SK-N-SH (cell line): Measurements from ENCODE around the gene TMTC4. TPM values are rescaled to one million over a fixed set of nuclear protein-coding genes. Genes with fewer than 3 reads are reported as not detected.

Experiments used
- CTCF ChIA-PET: fragments of 300-600, 350-600 bp; formaldehyde crosslinking; extraction: SDS; loops from one replicate; lab custom pipeline; 2021; lab: Yijun Ruan, JAX
- POLR2A ChIA-PET: fragments of 350-600 bp; sonication (Branson Sonifier 250); formaldehyde crosslinking; extraction: SDS; loops from one replicate; lab custom pipeline; 2020; ENCODE audit warnings: antibody characterized with exemption, inconsistent platforms; lab: Yijun Ruan, JAX
- DNase-seq: peaks from one replicate; pipeline ENCODE4 v3.0.0; 2012
- H2AFZ ChIP-seq: fragments of 200-600 bp; sonication (generic); 2 replicates; pipeline ENCODE4 v1.8.1; 2016; ENCODE audit warnings: antibody characterized with exemption, mild to moderate bottlenecking, low read depth
- H3F3A ChIP-seq: fragments of 200-600 bp; sonication (generic); replicated peaks from 2 replicates; pipeline ENCODE3; 2016; ENCODE audit warnings: antibody characterized with exemption, mild to moderate bottlenecking; ENCODE audit not compliant: insufficient read depth
- H3K27ac ChIP-seq, 2 experiments: fragments of 200-500 bp in 1 of 2; fragments of 200-600 bp in 1 of 2; sonication (Bioruptor generic) in 1 of 2; sonication (generic), shearing (Covaris generic) in 1 of 2; 2 replicates each; pipeline versions ENCODE4 v1.5.1 to v1.6.1; 2014 to 2016; ENCODE audit warnings: low read depth in 2 of 2, inconsistent platforms in 1 of 2, low read length in 1 of 2, mild to moderate bottlenecking in 1 of 2, mixed read lengths in 1 of 2
- H3K27me3 ChIP-seq: fragments of 200-600 bp; sonication (generic), shearing (Covaris generic); 2 replicates; pipeline ENCODE4 v1.6.1; 2016; ENCODE audit warnings: mixed run types; ENCODE audit not compliant: insufficient read depth
- H3K36me3 ChIP-seq, 2 experiments: fragments of 200-500 bp in 1 of 2; fragments of 200-600 bp in 1 of 2; sonication (Bioruptor generic) in 1 of 2; sonication (generic) in 1 of 2; replicated peaks in 1 of 2; 2 replicates each; pipeline versions ENCODE3 to v1.5.1; 2014 to 2016; ENCODE audit warnings: low read length in 1 of 2, mild to moderate bottlenecking in 1 of 2; ENCODE audit not compliant: insufficient read depth in 2 of 2, control insufficient read depth in 1 of 2
- H3K4me1 ChIP-seq, 2 experiments: fragments of 200-500 bp in 1 of 2; fragments of 200-600 bp in 1 of 2; sonication (Bioruptor generic) in 1 of 2; sonication (generic), shearing (Covaris generic) in 1 of 2; 2 replicates each; pipeline versions ENCODE4 v1.5.1 to v1.6.1; 2014 to 2016; ENCODE audit warnings: low read depth in 1 of 2, low read length in 1 of 2, mixed run types in 1 of 2; ENCODE audit not compliant: insufficient read depth in 2 of 2, control insufficient read depth in 1 of 2
- H3K4me2 ChIP-seq: fragments of 200-600 bp; sonication (generic), shearing (Covaris generic); 2 replicates; pipeline ENCODE4 v1.6.1; 2017; ENCODE audit warnings: mixed run types
- H3K4me3 ChIP-seq, 2 experiments: fragments of 200-500 bp in 1 of 2; fragments of 200-600 bp in 1 of 2; sonication (Bioruptor generic) in 1 of 2; sonication (generic), shearing (Covaris generic) in 1 of 2; 2 replicates each; pipeline versions ENCODE4 v1.5.1 to v1.8.1; 2014 to 2016; ENCODE audit warnings: low read depth in 2 of 2, inconsistent platforms in 1 of 2, low read length in 1 of 2, mild to moderate bottlenecking in 1 of 2, mixed read lengths in 1 of 2, moderate library complexity in 1 of 2
- H3K79me2 ChIP-seq: fragments of 200-600 bp; sonication (generic); 2 replicates; pipeline ENCODE4 v1.8.1; 2017; ENCODE audit warnings: mild to moderate bottlenecking; ENCODE audit not compliant: insufficient read depth
- H3K9ac ChIP-seq: fragments of 200-600 bp; sonication (generic); 2 replicates; pipeline ENCODE4 v1.6.1; 2017; ENCODE audit warnings: mixed run types
- H3K9me2 ChIP-seq: fragments of 200-600 bp; sonication (generic); 2 replicates; pipeline ENCODE4 v1.6.1; 2017; ENCODE audit warnings: mixed run types
- H3K9me3 ChIP-seq: fragments of 200-600 bp; sonication (generic); 2 replicates; pipeline ENCODE4 v1.6.1; 2017; ENCODE audit warnings: mixed run types, mild to moderate bottlenecking, moderate library complexity
- H4K20me1 ChIP-seq: fragments of 200-600 bp; sonication (generic); 2 replicates; pipeline ENCODE4 v1.6.1; 2017; ENCODE audit warnings: mild to moderate bottlenecking, mixed run types; ENCODE audit not compliant: insufficient read depth
- CHD2 ChIP-seq: fragments of 150-350 bp; IDR thresholded peaks from 2 replicates; pipeline ENCODE4 v1.6.1; 2018; ENCODE audit warnings: low read length; ENCODE audit not compliant: partially characterized antibody
- CTCF ChIP-seq: fragments of 200-600 bp; sonication (generic); IDR thresholded peaks from 2 replicates; pipeline ENCODE4 v1.6.1; 2017; ENCODE audit warnings: antibody characterized with exemption, mild to moderate bottlenecking, moderate library complexity
- ELF1 ChIP-seq: IDR thresholded peaks from 2 replicates; pipeline ENCODE4 v1.4.0; 2012
- EP300 ChIP-seq, 2 experiments: IDR thresholded peaks; 2 replicates each; pipeline versions ENCODE4 v1.4.0 to v1.6.1; 2012; ENCODE audit warnings: borderline replicate concordance in 1 of 2, low read depth in 1 of 2, low read length in 1 of 2
- EZH2phosphoT487 ChIP-seq: fragments of 200-600 bp; sonication (generic); IDR thresholded peaks from 2 replicates; pipeline ENCODE4 v1.6.1; 2017; ENCODE audit warnings: low read depth, mixed run types, mild to moderate bottlenecking, antibody characterized with exemption, moderate library complexity, borderline replicate concordance
- FOSL2 ChIP-seq: IDR thresholded peaks from 2 replicates; pipeline ENCODE4 v1.4.0; 2012; ENCODE audit warnings: low read depth, mild to moderate bottlenecking, moderate library complexity, borderline replicate concordance
- FOXJ3 ChIP-seq: sonication (generic); formaldehyde crosslinking; IDR thresholded peaks from 2 replicates; pipeline ENCODE4 v1.5.1; 2020; ENCODE audit warnings: mild to moderate bottlenecking, missing genetic modification reagents
- FOXM1 ChIP-seq: IDR thresholded peaks from 2 replicates; pipeline ENCODE4 v1.4.0; 2012; ENCODE audit warnings: low read depth, mild to moderate bottlenecking
- GATA2 ChIP-seq: sonication (generic); formaldehyde crosslinking; IDR thresholded peaks from 2 replicates; pipeline ENCODE4 v1.5.0; 2020; ENCODE audit warnings: mild to moderate bottlenecking, missing genetic modification reagents
- JUND ChIP-seq: IDR thresholded peaks from 2 replicates; pipeline ENCODE4 v1.4.0; 2012
- MEF2A ChIP-seq: IDR thresholded peaks from 2 replicates; pipeline ENCODE4 v1.4.0; 2012; ENCODE audit warnings: low read depth, borderline replicate concordance
- MXI1 ChIP-seq: IDR thresholded peaks from 2 replicates; pipeline ENCODE4 v1.6.1; 2012; ENCODE audit warnings: mild to moderate bottlenecking, low read depth, low read length, improper control_type of control experiment
- NFIC ChIP-seq: IDR thresholded peaks from 2 replicates; pipeline ENCODE4 v1.4.0; 2012; ENCODE audit warnings: borderline replicate concordance
- NRF1 ChIP-seq: IDR thresholded peaks from 2 replicates; pipeline ENCODE4 v1.6.1; 2012; ENCODE audit warnings: low read depth, mild to moderate bottlenecking, low read length
- PBX3 ChIP-seq: IDR thresholded peaks from 2 replicates; pipeline ENCODE4; 2012
- RAD21 ChIP-seq: IDR thresholded peaks from 2 replicates; pipeline ENCODE4 v1.6.1; 2012; ENCODE audit warnings: mild to moderate bottlenecking, low read length
- RFX5 ChIP-seq: IDR thresholded peaks from 2 replicates; pipeline ENCODE4 v1.6.1; 2012; ENCODE audit warnings: mild to moderate bottlenecking, improper control_type of control experiment, low read length
- RXRA ChIP-seq: IDR thresholded peaks from 2 replicates; pipeline ENCODE4 v1.4.0; 2012; ENCODE audit warnings: low read depth, mild to moderate bottlenecking, borderline replicate concordance
- SIN3A ChIP-seq: IDR thresholded peaks from 2 replicates; pipeline ENCODE4 v1.6.1; 2012; ENCODE audit warnings: low read depth, mild to moderate bottlenecking, low read length, moderate library complexity, borderline replicate concordance
- TCF12 ChIP-seq: IDR thresholded peaks from 2 replicates; pipeline ENCODE4 v1.4.0; 2012
- TEAD4 ChIP-seq: IDR thresholded peaks from 2 replicates; pipeline ENCODE4 v1.4.0; 2012; ENCODE audit warnings: mild to moderate bottlenecking, borderline replicate concordance; ENCODE audit not compliant: insufficient read depth
- USF1 ChIP-seq: IDR thresholded peaks from 2 replicates; pipeline ENCODE4 v1.4.0; 2012; ENCODE audit warnings: low read depth, borderline replicate concordance
- WGBS: methylation state at CpG from one replicate; pipeline ENCODE4 v1.1.6; 2017; ENCODE audit warnings: low lambda C conversion rate; 5-methylcytosine and 5-hydroxymethylcytosine counted together
- polyA plus RNA-seq, 3 experiments: library from polyadenylated mRNA; depleted of rRNA; stranded (reverse); fragments of >200 nt; gene quantifications; 2 replicates each; pipeline ENCODE4 v1.2.3, GENCODE V29; 2012

The TMTC4 gene
- polyA plus RNA-seq, 1 of the 3 experiments (the other 2 are of a cell fraction): 22.3 TPM

GRCh38 chr13:100658363-100658762 lies 16.2 kb downstream of the TMTC4 start:
- Histone ChIP-seq H3K4me1 (no peaks in the 10 kb centered on the region; a peak in 1 of 4 replicates), H3K9me2 (no peaks in the 10 kb centered on the region), H3K36me3 (peaks cover 15 to 59% of the 10 kb centered on the region in 2 experiments), H3F3A (no peaks in the 10 kb centered on the region), H3K9ac (no peak overlapping the region), H3K27ac (no peak overlapping the region), H4K20me1 (no peaks in the 10 kb centered on the region), H3K79me2 (no peaks in the 10 kb centered on the region), H3K9me3 (no peaks in the 10 kb centered on the region), H2AFZ (no peak overlapping the region), H3K4me2 (no peak overlapping the region), H3K4me3 (no peak overlapping the region), H3K27me3 (no peaks in the 10 kb centered on the region)
- ChIA-PET CTCF (interaction anchor here (0.7 to 0.8 kb wide), 3 partner anchors 9 to 443 kb away, joined by 3 to 4 read pairs (median 3); partner anchors contain the start of gene TMTC4), POLR2A (no interaction called here)
- TF ChIP-seq CHD2: no peak
- no peak for TF ChIP-seq ELF1
- no peak for TF ChIP-seq GATA2 (CRISPR knock-in tag)
- TF ChIP-seq USF1: no peak
- no peak for TF ChIP-seq RFX5
- TF ChIP-seq MXI1: no peak
- TF ChIP-seq RAD21: no peak
- no peak for TF ChIP-seq FOXM1
- no peak for TF ChIP-seq JUND
- no peak for TF ChIP-seq MEF2A
- no peak for TF ChIP-seq SIN3A
- TF ChIP-seq NFIC: no peak
- no peak for TF ChIP-seq TEAD4
- DNase-seq: no peak
- 94% methylated on average over 2 of the region's 2 CpGs for WGBS

GRCh38 chr13:100657881-100658315 lies 16.7 kb downstream of the TMTC4 start:
- H3K27ac ChIP-seq: no peak overlapping the region
- H3K4me3 ChIP-seq: no peak overlapping the region
- H4K20me1 ChIP-seq: no peaks in the 10 kb centered on the region
- no peaks in the 10 kb centered on the region for H3K9me2 ChIP-seq
- H3K79me2 ChIP-seq: no peaks in the 10 kb centered on the region
- WGBS: 86% methylated on average over 5 of the region's 5 CpGs
- H3K27me3 ChIP-seq: no peaks in the 10 kb centered on the region
- no peak overlapping the region for H3K9ac ChIP-seq
- ChIA-PET CTCF (interaction anchor here (0.7 to 0.8 kb wide), 3 partner anchors 9 to 443 kb away, joined by 3 to 4 read pairs (median 3); partner anchors contain the start of gene TMTC4), POLR2A (no interaction called here)
- no peaks in the 10 kb centered on the region; a peak in 1 of 4 replicates for H3K4me1 ChIP-seq
- peaks cover 15 to 59% of the 10 kb centered on the region in 2 experiments for H3K36me3 ChIP-seq
- H2AFZ ChIP-seq: no peak overlapping the region
- no peaks in the 10 kb centered on the region for H3K9me3 ChIP-seq
- no peak for DNase-seq
- H3K4me2 ChIP-seq: no peak overlapping the region
- no peaks in the 10 kb centered on the region for H3F3A ChIP-seq
- TF ChIP-seq JUND (no peak), NRF1 (no peak), CTCF (no peak), FOSL2 (no peak), FOXJ3 (CRISPR knock-in tag) (no peak), RXRA (no peak), EZH2phosphoT487 (no peak), USF1 (no peak), PBX3 (no peak), RFX5 (no peak), TCF12 (no peak), EP300 (IDR thresholded peaks at IDR 0.05; ENCODE audit: borderline replicate concordance in 1 of 2, low read depth in 1 of 2, low read length in 1 of 2) (no peak), RAD21 (no peak)
